Stimulated activated CD4-positive, alpha-beta T cell treated with anti-CD3 and anti-CD28 coated beads, Interleukin-15, amount 100 ng/mL, for 48 hours (primary cell): ENCODE results near the gene SLC51B.
A peak's percentile ranks its signal among the peaks of the same experiment; 100 is the strongest.
"Not testable (repeated sequence)": the region's sequence is repeated elsewhere in the genome, so short reads cannot be mapped to it uniquely, and the experiment has no call there.

Experiments used
- DNase-seq, 2 donors: peaks; one replicate each; pipeline ENCODE4 v3.0.0-alpha.2; 2020; ENCODE audit warnings: low read depth in 2 of 2

The SLC51B gene

GRCh38 chr15:65083262-65083701 is 38.1 kb downstream of the SLC51B start:
- no peak for DNase-seq

GRCh38 chr15:65084500-65085206 is 39.5 kb downstream of the SLC51B start:
- no peak for DNase-seq

GRCh38 chr15:65085207-65085753 is 40.1 kb downstream of the SLC51B start:
- no peak for DNase-seq

GRCh38 chr15:65085990-65086679 is 40.9 kb downstream of the SLC51B start:
- peak in 1 of 2 donors; percentile 10 for DNase-seq

GRCh38 chr15:65086680-65087111 is 41.5 kb downstream of the SLC51B start:
- no peak for DNase-seq

GRCh38 chr15:65087411-65087810 is 42.2 kb downstream of the SLC51B start:
- DNase-seq, result no peak

- no peak for DNase-seq
Observed at GRCh38 chr15:65087873-65088642, 42.9 kb downstream of the SLC51B start.

GRCh38 chr15:65088643-65089021 is 43.4 kb downstream of the SLC51B start:
- no peak for DNase-seq

- no peak for DNase-seq
Observed at GRCh38 chr15:65089206-65089824, 44.1 kb downstream of the SLC51B start.

- DNase-seq, result no peak
Observed at GRCh38 chr15:65091946-65092770, 47.0 kb downstream of the SLC51B start.

- no peak for DNase-seq
Observed at GRCh38 chr15:65092911-65093792, 48.0 kb downstream of the SLC51B start.

GRCh38 chr15:65093793-65094170 is 48.6 kb downstream of the SLC51B start:
- not testable (repeated sequence) for DNase-seq

- no peak for DNase-seq
Observed at GRCh38 chr15:65094294-65094995, 49.3 kb downstream of the SLC51B start.

GRCh38 chr15:65095011-65095746 is 50.0 kb downstream of the SLC51B start:
- no peak for DNase-seq

- no peak for DNase-seq
Observed at GRCh38 chr15:65095747-65096104, 50.5 kb downstream of the SLC51B start.

GRCh38 chr15:65096481-65097385 is 51.5 kb downstream of the SLC51B start:
- no peak for DNase-seq

- DNase-seq, result no peak
Observed at GRCh38 chr15:65097651-65098263, 52.6 kb downstream of the SLC51B start.
